GM19240 (cell line): ENCODE measurements around the gene CDK5R2.

Source experiments
- DNase-seq: peaks from one replicate; pipeline ENCODE4 v3.0.0; 2011; ENCODE audit warnings: low spot score; ENCODE audit not compliant: insufficient read length

Gene CDK5R2

DNA sequence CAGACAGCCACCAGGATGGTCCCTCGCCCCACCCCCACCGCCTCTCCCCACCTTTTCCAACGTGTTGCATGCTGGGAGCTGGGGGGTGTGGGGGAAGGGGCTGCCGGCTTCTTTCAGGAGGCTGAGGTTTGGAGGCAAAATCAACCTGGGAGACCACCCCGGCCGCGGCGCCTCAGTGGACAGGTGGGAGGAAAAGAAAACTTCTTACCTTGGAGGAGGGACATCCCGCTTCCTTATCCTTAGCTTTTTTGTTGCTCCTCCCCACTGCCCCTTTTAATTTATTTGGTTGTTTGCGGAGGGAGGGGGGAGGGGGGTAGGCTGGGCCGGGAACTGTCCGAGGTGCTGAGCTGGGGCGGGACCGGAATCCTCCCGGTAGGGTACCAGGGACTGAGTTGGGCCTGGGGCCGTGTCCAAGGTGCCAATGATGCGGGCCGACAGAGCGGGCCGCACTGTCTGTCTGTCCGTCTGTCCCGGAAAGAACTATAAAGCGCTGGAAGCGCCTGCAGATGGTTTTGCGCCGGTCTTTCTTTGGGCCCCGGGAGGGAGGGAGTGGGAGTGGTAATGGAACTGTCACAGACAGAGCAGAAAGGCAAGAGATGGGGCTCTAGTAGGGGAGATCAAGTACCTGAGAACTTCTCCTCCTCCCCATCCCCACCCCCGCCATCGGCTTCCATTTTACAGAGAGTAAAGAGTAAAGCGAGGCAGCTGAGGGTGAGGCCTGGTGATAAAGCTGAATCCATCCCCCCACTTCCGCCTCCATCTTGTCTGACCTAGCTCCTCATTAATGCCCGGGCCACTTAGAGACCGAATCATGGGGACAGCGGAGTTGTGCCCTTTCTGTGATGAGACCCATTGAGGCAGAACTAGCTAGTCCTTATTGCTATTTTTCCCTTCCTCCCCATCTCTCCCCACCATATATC, 2.4 kb downstream of the CDK5R2 start:
- DNase-seq = no peak

DNA sequence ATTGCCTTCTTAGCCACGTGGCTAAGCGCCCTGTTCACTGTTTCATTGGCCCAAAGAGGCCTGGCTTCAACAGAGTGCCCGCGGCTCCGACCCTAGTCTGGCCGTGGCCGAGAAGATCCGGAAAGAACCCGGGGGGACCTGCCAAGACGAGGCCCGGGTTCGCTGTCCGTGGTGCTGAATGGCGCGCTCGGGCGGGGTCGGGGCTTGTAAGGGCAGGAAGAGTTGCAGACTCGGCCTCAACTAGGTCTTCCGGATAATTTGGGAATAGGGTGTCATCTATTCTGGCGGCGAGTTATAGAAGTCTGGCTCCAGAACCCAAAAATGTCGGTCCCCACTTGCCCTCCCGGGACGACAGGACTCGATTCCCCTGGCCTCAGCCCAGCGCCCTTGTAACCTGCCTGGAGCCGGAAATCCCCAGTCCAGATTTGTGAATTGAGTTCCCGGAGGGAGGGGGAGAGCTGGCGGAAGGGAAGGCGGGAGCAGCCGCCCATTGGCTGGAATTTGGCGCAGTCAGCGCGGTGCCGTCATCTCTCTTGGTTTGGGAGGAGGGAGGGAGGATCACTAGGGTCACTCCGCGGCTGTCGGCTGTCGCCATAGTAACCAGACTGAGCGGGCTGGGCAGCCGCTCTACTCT, 3.5 kb downstream of the CDK5R2 start:
- no peak for DNase-seq

DNA sequence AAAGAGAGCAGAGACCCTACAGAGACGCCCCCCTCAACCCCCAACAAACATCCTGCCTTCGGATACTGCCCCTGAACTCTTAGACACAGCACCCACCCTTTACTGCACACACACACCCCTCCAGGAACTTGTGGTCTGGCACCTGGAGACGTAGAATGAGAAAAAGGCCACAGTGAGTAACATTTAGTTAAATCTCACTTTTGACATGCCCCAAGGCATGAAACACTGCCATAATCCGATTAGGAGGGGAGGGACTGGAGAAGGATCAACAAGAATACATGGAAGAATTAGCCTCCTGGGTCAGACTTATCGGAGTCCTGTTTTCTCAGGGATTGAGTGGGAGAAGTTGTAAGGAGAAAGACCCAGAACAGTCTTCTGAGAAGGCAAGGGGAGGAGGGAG, 4.1 kb downstream of the CDK5R2 start:
- DNase-seq = no peak

DNA sequence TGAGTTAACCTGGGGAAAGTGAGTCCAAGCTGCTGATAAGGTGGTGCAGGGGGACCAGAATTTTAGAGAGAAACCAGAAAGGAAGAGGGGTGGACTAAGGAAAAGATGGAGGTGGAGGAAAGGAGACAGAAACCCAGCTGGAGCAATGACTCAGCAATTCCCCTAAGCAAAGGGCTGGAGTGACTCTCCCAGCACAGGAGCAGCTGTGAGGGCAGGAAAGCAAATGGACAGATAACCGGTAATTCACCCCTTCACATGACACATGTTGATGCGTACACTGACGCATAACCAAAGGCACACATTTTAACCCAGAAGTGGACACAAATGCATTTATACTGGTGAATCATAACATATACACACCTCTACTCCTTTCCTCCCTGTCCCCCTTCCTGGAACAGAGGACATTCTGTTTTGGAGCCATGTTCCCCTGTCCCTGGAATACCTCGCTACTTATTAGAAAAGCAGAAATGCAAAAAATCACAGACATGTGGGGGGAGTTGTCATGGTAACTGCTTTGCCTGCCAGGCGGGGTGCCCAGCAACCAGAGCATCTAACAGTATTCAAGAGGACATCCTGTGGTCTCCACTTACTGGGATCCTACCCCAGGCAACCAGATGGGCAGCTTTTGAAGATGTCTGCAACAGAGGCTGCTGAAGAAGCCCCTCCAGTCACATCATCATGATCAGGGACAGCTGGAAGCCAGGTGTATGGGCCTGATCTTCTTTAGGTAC, 4.7 kb downstream of the CDK5R2 start:
- no peak for DNase-seq

DNA sequence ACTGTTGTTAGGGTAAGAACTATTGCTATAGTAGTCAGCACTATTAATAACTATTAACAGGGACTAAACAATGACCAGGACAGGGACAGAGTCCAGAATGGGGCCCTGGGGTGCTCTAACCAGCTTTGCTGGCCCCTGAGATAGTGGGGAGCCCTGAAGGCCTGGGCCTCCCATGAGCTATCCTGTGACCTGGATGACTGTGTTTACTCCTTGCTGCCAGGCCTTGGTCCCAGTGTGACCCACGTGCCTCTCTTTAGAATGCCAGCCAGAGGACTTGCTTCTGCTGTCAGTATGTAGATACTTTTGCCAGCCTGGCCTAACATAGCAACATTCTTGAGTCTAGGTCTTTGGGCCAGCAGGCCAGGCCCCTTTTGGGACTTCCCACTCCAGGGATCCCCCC, 11.4 kb downstream of the CDK5R2 start:
- DNase-seq = no peak

DNA sequence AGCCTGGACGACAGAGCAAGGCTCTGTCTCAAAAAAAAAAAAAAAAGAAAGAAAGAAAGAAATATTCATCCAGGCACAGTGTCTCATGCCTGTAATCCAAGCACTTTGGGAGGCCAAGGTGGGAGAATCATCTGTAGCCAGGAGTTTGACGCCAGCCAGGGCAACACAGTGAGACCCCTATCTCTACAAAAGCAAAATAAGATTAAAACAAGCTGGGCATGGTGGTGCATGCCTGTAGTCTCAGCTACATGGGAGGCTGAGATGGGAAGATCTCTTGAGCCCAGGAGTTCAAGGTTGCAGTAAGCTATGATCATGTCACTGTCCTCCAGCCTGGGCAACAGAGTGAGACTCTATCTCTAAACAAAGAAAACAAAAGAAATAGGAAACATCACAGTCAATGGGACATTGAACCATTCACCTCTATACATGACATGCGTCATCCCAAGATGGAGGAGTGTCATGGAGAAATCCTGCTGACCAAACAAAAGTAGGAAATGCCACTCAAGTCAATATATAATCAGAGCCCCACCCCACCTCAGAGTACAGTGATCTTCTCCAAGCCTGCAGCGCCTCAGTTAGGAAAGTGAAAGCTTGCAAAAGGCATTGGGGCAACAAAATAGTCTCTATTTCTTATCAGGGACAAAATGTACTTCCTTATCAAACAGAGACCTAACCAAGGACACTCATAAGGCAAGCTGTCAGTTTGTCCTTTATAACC, 15.8 kb downstream of the CDK5R2 start:
- DNase-seq = no peak

DNA sequence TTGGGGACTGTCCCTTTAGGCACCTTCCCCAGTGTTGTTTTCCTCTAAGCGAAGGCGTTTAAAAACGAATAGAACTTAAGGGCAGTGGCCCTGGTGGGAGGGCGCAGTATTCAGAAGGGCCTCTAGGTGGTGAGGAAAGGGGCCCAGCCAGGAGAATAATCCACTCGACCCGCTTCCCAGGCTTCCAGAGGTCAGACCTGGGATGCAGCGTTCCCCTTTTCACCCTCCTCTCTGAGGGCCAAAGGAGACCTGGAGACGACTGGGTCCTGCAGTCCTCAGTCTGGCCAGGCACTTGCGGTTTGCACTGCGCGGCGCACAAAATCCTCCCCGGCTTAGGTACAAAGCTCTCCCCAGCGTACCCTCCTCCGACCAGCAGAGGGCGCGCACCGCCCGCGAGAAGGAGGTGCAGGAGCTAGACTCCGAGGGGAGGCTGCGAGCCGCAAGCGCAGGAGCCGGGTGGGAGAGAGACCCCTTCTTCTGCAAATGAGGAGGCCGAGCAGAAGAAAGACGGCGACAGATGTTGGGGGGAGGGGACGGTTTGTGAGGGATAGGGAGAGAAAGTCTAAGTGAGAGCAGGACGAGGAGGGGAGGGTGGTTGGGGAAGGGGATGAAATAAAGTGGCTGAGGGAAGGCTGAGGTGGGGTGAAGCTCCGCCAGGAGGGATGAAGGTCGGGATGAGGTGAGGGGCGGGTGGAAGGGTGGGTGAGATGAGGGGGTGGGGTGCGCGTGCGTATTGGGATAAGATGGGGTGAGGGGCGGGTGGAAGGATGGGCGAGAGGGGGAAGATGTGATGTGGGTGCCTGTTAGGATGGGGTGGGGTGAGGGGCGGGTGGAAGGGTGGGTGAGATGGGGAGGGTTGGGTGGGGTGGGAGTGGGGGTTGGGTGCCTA, 20.6 kb downstream of the CDK5R2 start:
- DNase-seq = peak; percentile 83

DNA sequence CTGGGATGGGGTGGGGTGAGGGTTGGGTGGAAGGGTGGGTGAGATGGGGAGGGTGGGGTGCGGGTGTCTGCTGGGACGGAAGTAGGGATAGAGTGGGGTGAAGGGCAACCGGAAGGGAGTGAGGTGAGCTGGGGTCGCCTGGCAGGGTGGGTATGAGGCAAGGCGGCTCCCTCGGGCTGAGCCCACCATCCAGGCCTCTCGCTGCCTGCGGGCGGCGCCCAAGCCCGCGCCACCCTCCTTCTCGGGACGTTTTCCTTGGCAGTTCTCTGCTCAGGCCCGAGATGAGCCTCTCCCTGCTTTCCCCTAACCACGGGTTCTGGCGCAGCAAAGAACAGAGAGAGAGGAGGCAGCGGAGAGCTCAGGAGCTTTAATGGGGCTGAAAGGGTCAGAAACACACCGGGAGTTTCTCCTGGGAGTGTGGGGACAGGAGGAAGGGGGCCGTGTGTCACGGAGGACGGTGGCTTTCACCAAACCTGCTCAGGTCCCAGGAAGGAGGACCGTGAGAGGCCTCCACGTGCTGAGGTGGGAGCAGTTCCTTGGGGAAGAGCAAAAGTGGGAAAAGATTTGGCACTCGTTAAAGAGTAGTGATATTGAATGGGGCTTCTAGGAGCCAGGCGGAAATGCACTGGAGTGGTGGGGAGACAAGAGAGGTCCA, 21.4 kb downstream of the CDK5R2 start:
- DNase-seq = no peak

DNA sequence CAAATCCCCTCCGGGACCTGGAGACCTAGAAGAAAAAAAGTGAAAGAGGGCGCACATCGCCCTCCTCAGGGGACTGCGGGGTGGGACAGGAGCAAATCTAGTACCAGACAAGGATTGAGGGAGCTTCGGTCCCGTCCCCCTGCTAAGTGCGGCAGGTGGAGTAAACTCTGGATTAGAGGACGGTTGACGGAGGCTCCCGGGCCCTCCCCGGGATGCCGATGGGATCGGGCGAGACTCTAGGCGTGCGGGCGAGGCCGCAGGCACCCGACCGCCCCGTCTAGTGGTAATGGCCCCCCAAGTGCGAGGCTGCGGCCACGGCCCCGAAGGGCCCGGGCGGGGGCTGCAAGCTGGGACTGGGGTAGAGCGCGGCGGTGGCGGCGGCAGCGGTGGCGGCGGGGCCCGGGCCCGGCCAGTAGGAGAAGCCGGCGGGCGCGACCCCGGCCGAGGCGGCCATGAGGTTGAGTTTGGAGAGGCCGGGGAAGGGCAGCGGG, 22.0 kb downstream of the CDK5R2 start:
- no peak for DNase-seq

DNA sequence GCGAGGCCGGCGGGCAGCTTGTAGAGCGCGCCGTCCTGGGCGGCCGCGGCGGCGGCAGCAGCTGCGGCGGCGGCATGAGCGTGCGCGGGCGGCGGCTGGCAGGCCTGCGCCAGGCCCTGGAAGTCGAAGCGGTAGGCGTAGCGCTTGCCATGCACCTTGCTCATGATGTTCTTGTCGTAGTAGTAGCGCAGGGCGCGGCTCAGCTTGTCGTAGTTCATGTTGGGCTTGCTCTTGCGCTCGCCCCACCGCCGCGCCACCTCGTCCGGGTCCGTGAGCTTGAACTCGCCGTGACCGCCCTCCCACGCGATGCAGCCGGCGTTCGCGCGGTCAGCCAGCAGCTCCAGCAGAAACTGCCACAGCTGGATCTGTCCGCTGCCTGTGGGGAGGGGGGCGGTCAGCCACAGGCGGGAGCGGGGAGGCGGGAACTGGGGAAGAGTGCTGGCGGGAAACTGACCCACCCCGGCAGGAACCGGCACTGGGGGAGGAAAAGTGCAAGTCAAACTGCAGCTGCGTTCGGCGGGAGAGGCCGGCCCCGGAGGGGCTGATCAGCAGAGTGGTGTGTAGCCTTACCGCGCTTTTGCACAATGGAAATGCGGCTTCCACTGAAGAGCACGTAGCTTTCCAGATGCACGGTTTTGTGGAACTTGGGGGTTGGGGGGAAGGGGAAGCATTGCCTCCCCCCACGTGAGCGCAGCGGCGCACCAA, 22.6 kb downstream of the CDK5R2 start:
- no peak for DNase-seq

DNA sequence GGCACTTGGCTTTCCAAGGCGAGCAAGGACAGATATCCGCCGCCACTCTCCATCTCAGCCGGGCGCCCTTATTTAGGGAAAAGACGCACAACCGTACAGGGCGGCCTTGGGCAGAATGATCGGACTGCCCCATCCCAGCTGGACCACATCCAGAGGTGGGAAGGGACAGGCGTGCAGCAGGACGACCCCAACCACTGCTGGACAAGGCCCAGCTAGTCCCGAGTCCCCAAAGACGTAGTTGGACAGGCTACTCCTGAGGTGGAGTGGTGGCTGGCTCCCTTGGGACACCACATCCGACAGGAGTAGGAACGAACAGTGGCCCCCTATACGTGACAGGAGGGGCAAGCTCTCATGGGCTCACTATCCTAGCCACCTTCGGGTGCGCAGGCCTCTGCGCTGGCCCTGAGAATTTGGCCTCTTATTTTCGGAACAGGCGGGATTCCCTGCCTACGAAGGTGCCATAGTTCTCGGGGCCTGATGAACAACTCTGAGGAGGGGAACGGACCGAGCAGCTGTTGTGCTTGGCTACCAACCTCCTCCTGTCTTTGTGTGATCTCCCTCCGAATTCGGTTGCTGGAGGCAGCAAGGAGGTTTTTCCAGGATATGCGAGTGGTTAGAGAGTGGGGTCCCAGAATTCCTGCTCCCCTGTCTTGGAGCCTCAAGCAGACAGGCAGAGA, 23.3 kb downstream of the CDK5R2 start:
- no peak for DNase-seq

DNA sequence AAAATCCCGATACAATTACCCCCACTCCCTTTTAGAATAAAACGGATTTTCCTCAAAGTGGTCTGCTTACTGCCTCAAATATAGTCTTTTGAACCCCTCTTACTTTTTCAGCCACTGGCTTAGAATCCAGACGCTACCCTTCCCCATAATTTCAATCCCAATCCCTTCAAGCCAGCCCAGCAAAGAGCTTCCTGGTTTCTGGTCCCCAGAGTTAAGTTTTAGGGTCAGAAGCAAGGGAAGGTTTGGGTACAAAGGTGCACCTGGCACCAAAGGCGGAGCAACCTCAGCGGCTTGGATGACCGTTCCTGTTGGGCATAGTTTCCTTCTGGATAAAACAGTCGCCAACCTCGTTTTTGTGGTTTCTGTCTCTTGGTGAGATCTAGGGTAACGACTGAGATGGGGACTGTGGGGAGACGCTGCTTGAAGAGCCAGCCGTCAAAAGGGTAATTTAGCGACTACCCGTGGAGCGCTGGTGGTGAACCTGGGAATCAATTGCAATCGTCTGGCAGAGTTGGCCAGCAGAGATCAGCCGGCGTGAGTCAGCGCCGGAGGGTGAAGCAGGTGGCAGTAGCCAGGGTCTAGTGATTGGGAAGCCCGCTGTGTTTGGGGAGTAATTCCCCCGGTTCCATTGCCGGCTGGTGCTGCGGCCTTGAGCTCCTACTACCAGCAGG, 23.9 kb downstream of the CDK5R2 start:
- no peak for DNase-seq

DNA sequence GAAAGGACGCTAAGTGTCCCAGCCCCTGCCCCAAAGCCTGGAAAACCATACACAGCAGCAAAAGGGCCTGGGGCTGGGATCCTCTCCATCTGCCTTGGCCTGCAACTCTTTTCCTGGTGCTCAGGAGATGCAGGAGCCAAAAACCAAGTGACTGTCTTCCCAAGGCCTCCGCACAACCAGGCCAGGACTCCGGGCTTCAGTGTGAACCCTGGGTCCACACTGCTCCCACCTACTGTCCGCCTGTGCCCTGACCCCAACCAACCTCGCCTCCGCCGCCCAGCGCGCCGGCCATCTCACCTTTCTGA, 24.4 kb downstream of the CDK5R2 start:
- DNase-seq = no peak

DNA sequence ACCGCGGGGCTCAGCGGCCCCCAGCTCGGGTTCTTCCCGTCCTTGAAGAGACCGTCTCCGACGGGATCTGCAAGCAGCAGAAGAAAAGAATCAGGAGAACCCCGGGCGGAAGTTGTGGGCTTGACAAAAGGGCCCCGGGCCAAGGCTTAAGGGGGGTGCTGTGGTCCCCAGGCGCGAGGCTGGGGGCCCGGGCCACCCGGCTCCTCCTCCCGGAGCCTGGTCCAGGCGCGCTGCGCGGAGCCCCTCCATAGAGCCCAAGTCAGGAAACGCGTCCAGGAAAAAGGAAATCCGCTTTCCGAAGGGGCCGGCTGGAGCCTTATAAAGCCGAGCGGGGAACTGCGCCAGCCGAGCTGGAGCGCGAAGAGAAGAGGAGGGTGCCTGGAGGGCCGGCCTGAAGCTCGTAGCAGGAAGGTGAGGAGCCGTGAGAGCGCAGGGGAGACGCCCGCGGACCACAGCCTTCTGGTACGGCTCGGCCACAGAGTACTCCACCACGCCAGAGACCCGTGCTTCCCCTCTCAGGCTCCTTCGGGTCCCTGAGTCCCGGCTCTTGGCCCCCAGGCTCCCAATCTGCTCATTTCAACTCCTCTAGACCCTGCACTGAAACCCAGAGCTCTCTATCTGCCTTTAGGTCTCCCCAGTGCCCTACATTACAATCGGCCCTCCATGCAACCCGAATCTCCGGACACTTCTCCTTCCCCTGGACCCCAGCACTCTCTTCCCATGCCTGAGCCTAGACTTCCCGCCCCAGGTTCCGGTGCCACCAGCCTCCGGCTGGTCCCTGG, 25.0 kb downstream of the CDK5R2 start:
- no peak for DNase-seq

DNA sequence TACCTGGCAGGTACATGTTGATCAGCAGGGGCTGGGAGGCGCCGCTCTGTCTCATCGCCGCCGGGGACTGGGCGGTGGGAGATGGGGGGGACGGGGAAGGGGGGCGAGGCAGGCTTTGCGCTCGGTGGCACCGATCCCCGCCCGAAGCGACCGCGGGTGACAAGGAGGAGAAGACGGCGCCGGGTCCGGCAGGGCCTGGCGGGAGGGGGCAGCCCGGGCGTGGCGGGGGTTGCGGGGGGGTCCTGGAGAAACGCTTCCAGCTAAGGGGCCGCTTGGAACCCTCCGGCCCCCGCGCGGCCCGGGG, 25.5 kb downstream of the CDK5R2 start, which contains the start of gene FEV:
Gene FEV (minus strand): TSS at position 164 of the 304 bp plus-strand sequence. CDS start 109 bp downstream, at position 55.
- no peak for DNase-seq

DNA sequence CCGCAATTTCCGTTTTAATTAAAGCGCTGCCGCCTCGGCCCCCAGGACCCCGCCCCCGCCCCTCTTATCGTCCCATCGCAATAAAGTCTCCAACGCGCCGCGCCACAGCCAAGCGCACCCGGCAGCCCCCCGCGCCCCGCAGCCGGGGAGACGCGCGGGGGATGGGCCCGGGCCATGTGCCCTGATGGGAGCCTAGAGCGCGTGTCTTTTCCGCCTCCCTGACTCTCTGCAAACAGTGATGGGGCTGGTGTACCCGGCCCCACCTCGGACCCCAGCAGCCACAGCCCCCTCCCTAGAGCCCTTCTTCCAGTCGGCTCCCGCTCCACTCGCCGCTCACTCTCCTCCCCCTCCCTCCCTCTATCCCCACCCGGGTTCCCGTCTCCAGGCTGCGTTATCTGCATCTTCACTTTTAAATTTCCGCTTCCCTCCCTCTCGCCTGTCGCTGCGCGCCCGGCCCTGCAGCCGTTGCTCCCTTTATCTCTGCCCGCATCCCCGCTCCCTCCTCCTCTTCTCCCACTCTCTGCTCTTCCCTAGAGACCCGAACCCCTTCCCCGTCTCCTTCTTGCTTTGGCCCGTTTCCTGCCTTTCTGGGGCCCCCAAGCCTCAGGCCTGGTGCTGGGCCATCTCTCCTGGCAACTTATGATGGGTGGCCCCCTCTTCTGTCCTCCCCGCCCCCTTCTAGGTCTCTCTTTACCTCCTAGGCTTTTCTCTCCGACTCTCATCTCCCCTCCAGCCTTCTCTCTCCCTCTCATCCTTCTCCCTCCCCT, 26.0 kb downstream of the CDK5R2 start:
- no peak for DNase-seq
